GM12878 (cell line): ENCODE results near the gene TMTC1. TPM values are rescaled to one million over a fixed set of nuclear protein-coding genes. Genes with fewer than 3 reads are reported as not detected.

Experiments used
- ATAC-seq: fragments of 200-7000 bp; cut with Tn5 transposase; 3 replicates; pipeline ENCODE4 v1.9.1; 2020; ENCODE audit warnings: mild to moderate bottlenecking, moderate library complexity
- BruUV-seq: library from RNA; stranded (reverse); fragments of 400-500 nt; replicated peaks from 2 replicates; lab custom pipeline; 2021; lab: Mats Ljungman, UMichigan
- CTCF ChIA-PET: fragments of 300-600 bp; sonication (Branson Sonifier 250); formaldehyde crosslinking; extraction: SDS; loops from one replicate; lab custom pipeline; 2021; ENCODE audit warnings: inconsistent platforms; lab: Yijun Ruan, JAX
- POLR2A ChIA-PET: fragments of 350-600 bp; formaldehyde crosslinking; extraction: SDS; loops from one replicate; lab custom pipeline; 2021; ENCODE audit warnings: inconsistent platforms; lab: Charles Lee
- RAD21 ChIA-PET: fragments of 300-600 bp; sonication (Branson Sonifier 250); formaldehyde crosslinking; loops from one replicate; lab custom pipeline; 2023; ENCODE audit warnings: antibody characterized with exemption; ENCODE audit not compliant: unreplicated experiment; lab: Charles Lee
- SMC1A ChIA-PET: fragments of 300-600 bp; sonication (Branson Sonifier 250); formaldehyde crosslinking; loops from one replicate; lab custom pipeline; 2023; ENCODE audit not compliant: unreplicated experiment, uncharacterized antibody; lab: Charles Lee
- DNase-seq: peaks from one replicate; pipeline ENCODE4 v3.0.0-alpha.2; 2011; ENCODE audit warnings: low read depth, low spot score
- FAIRE-seq: peaks from 3 replicates; lab custom pipeline; 2011; peaks lifted over from hg19 to GRCh38; lab: Jason Lieb, UNC
- H2AFZ ChIP-seq: 2 replicates; pipeline ENCODE4 v1.6.0; 2011; ENCODE audit warnings: low read depth, low read length, control low read depth; ENCODE audit not compliant: control insufficient read depth
- H3K27ac ChIP-seq: 2 replicates; pipeline ENCODE4 v1.5.1; 2011; ENCODE audit warnings: control low read depth; ENCODE audit not compliant: control insufficient read depth, insufficient read depth
- H3K27me3 ChIP-seq, 2 experiments: replicated peaks in 1 of 2; 2 replicates each; pipeline versions ENCODE4 v1.6.0 to v1.6.1; 2011; ENCODE audit warnings: low read length in 1 of 2; ENCODE audit not compliant: control insufficient read depth in 2 of 2, insufficient read depth in 2 of 2
- H3K36me3 ChIP-seq, 2 experiments: 2 replicates each; pipeline ENCODE4 v1.5.1; 2011; ENCODE audit warnings: low read length in 1 of 2; ENCODE audit not compliant: control insufficient read depth in 2 of 2, insufficient read depth in 2 of 2
- H3K4me1 ChIP-seq: 2 replicates; pipeline ENCODE4 v1.6.1; 2011; ENCODE audit warnings: mild to moderate bottlenecking, low read length, moderate library complexity, mixed read lengths; ENCODE audit not compliant: control insufficient read depth, insufficient read depth
- H3K4me2 ChIP-seq: 2 replicates; pipeline ENCODE4 v1.6.0; 2011; ENCODE audit warnings: control low read depth; ENCODE audit not compliant: control insufficient read depth, insufficient read depth
- H3K4me3 ChIP-seq: fragments of 200-600 bp; sonication (generic); 2 replicates; pipeline ENCODE4 v1.5.1; 2016
- H3K79me2 ChIP-seq: 2 replicates; pipeline ENCODE4 v1.6.0; 2011; ENCODE audit warnings: low read length; ENCODE audit not compliant: control insufficient read depth, insufficient read depth
- H3K9ac ChIP-seq: 2 replicates; pipeline ENCODE4 v1.8.0; 2011; ENCODE audit warnings: low read length, control low read depth, mixed read lengths; ENCODE audit not compliant: control insufficient read depth, insufficient read depth
- H3K9me3 ChIP-seq: replicated peaks from 3 replicates; pipeline ENCODE4 v1.5.1; 2011; ENCODE audit warnings: mild to moderate bottlenecking, low read length; ENCODE audit not compliant: control insufficient read depth, insufficient read depth
- H4K20me1 ChIP-seq: 2 replicates; pipeline ENCODE4 v1.6.0; 2011; ENCODE audit not compliant: control insufficient read depth, insufficient read depth
- BCL3 ChIP-seq: IDR thresholded peaks from 2 replicates; pipeline ENCODE4 v1.6.1; 2011; ENCODE audit warnings: borderline replicate concordance, low read depth, mild to moderate bottlenecking, moderate library complexity, low read length; ENCODE audit not compliant: insufficient read depth, poor library complexity, severe bottlenecking
- BMI1 ChIP-seq: fragments of 450-650 bp; IDR thresholded peaks from 2 replicates; pipeline ENCODE4 v1.6.1; 2016; ENCODE audit warnings: mild to moderate bottlenecking, moderate library complexity, borderline replicate concordance
- CBFB ChIP-seq: IDR thresholded peaks from 2 replicates; pipeline ENCODE4 v1.6.1; 2016; ENCODE audit warnings: antibody characterized with exemption, low read depth
- CEBPB ChIP-seq, 2 experiments: fragments of 150-350 bp in 1 of 2; IDR thresholded peaks; 2 replicates each; pipeline ENCODE4 v1.6.1; 2012 to 2014; ENCODE audit warnings: low read depth in 2 of 2, low read length in 2 of 2, borderline replicate concordance in 1 of 2, inconsistent platforms in 1 of 2
- NFYB ChIP-seq: IDR thresholded peaks from 2 replicates; pipeline ENCODE4 v1.6.1; 2011; ENCODE audit warnings: low read depth, mild to moderate bottlenecking, low read length, improper control_type of control experiment, moderate library complexity; ENCODE audit not compliant: insufficient read depth
- POU2F2 ChIP-seq: IDR thresholded peaks from 3 replicates; pipeline ENCODE4 v1.6.1; 2011; ENCODE audit warnings: low read depth, mild to moderate bottlenecking, low read length, borderline replicate concordance
- RCOR1 ChIP-seq: conservative IDR thresholded peaks from 2 replicates; pipeline ENCODE4 v1.6.1; 2012; ENCODE audit warnings: low read depth, low read length, improper control_type of control experiment
- TCF7 ChIP-seq: IDR thresholded peaks from 2 replicates; pipeline ENCODE4 v1.6.1; 2014; ENCODE audit warnings: antibody characterized with exemption, borderline replicate concordance
- WGBS: methylation state at CpG from one replicate; pipeline ENCODE4 v1.1.6; 2016; ENCODE audit warnings: low lambda C conversion rate; ENCODE audit not compliant: insufficient replicate concordance, insufficient coverage; ENCODE audit errors: missing lambda C conversion rate; 5-methylcytosine and 5-hydroxymethylcytosine counted together
- in situ Hi-C: fragments of 300-500 bp; cut with MboI; formaldehyde crosslinking; loops from 9 replicates; pipeline ENCODE4 v1.14.3; 2018; ENCODE audit warnings: mixed read lengths
- intact Hi-C: fragments of 100-400 bp; cut with micrococcal nuclease; formaldehyde crosslinking; loops from one replicate; pipeline ENCODE4 v1.14.2; 2022; ENCODE audit not compliant: unreplicated experiment
- polyA plus RNA-seq, 11 experiments: library from polyadenylated mRNA; depleted of rRNA in 4 of 11; unstranded in 6 of 11; stranded (reverse) in 5 of 11; fragments of >200 nt; fragmentation: Nextera tagmentation in 4 of 11; fragmentation: Illumina TruSeq in 1 of 11; extraction: Ambion mirVana in 4 of 11; extraction: Trizol in 1 of 11; gene quantifications; 1 replicate in 1 of 11; 2 replicates in 10 of 11; pipeline versions ENCODE4 v1.2.1 to v1.2.3, GENCODE V29; 2011 to 2016; ENCODE audit warnings: inconsistent platforms in 2 of 11, missing spikeins in 2 of 11, low read depth in 1 of 11
- total RNA-seq, 4 experiments: library from RNA; depleted of rRNA in 3 of 4; stranded (reverse); fragments of >200 nt in 3 of 4; fragmentation: Illumina TruSeq in 1 of 4; extraction: Trizol in 1 of 4; gene quantifications; 2 replicates each; pipeline versions ENCODE4 v1.2.1 to v1.2.3, GENCODE V29; 2013 to 2021

The TMTC1 gene
- total and polyA plus RNA-seq, 10 of the 15 experiments (the other 5 are each of a cell fraction or from before 2014, with no cell fraction given), result 0.10 to 20.9 (median 0.57) TPM

GRCh38 chr12:29763301-29763683 is 20.4 kb downstream of the TMTC1 start (continued):
- TF ChIP-seq CEBPB (IDR thresholded peaks at IDR 0.05; ENCODE audit: borderline replicate concordance in 1 of 2, low read depth in 2 of 2, low read length in 2 of 2) (no peak), POU2F2 (no peak), TCF7 (no peak), NFYB (no peak), RCOR1 (no peak), BCL3 (no peak)

GRCh38 chr12:29762637-29763300 is 21.0 kb downstream of the TMTC1 start:
- 9% methylated on average over 7 of the region's 7 CpGs for WGBS
- peak; percentile 65 for ATAC-seq
- POLR2A ChIA-PET, result interaction anchor here (1.1 to 1.3 kb wide), 2 partner anchors 9 to 18 kb away, joined by 3 to 4 read pairs; no protein-coding TSS in a partner anchor
- Histone ChIP-seq H3K9me3 (no peaks in the 10 kb centered on the region), H3K79me2 (no peaks in the 10 kb centered on the region), H3K27me3 (no peaks in the 10 kb centered on the region), H3K36me3 (no peaks in the 10 kb centered on the region), H3K4me2 (no peak overlapping the region), H3K4me1 (no peaks in the 10 kb centered on the region), H3K27ac (no peak overlapping the region), H2AFZ (no peak overlapping the region), H3K4me3 (no peak overlapping the region), H4K20me1 (no peaks in the 10 kb centered on the region), H3K9ac (no peak overlapping the region)
- in situ Hi-C loops (no loop called here), intact Hi-C loops (no loop called here)
- DNase-seq, result no peak
- SMC1A ChIA-PET, result interaction anchor here (0.8 to 1.8 kb wide), 12 partner anchors 9 to 232 kb away, joined by 3 to 6 read pairs (median 4); no protein-coding TSS in a partner anchor
- RAD21 ChIA-PET, result interaction anchor here (1.0 to 1.4 kb wide), 2 partner anchors 9 to 15 kb away, joined by 3 to 5 read pairs; no protein-coding TSS in a partner anchor
- TF ChIP-seq CBFB (no peak), BMI1 (no peak)
- FAIRE-seq, result no peak
- BruUV-seq, result no TSS peak
- CTCF ChIA-PET, result interaction anchor here (0.9 to 2.2 kb wide), 3 partner anchors 10 to 242 kb away, joined by 3 to 8 read pairs (median 6); no protein-coding TSS in a partner anchor
